Neuronal stem cell (in vitro differentiated cells): ENCODE measurements around the gene RPL38.

Source experiments
- DNase-seq: peaks from one replicate; pipeline ENCODE4 v3.0.0-alpha.2; 2013; ENCODE audit warnings: low spot score
- H2AFZ ChIP-seq: one replicate; pipeline ENCODE4 v1.6.1; 2013; ENCODE audit warnings: mild to moderate bottlenecking, low read length, inconsistent platforms
- H2AK5ac ChIP-seq: 2 replicates; pipeline ENCODE4 v1.6.1; 2013; ENCODE audit warnings: low read depth, mild to moderate bottlenecking, inconsistent platforms, low read length, moderate library complexity, mixed read lengths
- H2BK120ac ChIP-seq: 2 replicates; pipeline ENCODE4 v1.6.1; 2013; ENCODE audit warnings: low read depth, mild to moderate bottlenecking, inconsistent platforms, low read length, moderate library complexity, mixed read lengths
- H2BK12ac ChIP-seq: one replicate; pipeline ENCODE4 v1.6.1; 2013; ENCODE audit warnings: low read length, inconsistent platforms
- H2BK15ac ChIP-seq: 2 replicates; pipeline ENCODE4 v1.6.1; 2013; ENCODE audit warnings: mild to moderate bottlenecking, low read length, inconsistent platforms, mixed read lengths
- H2BK5ac ChIP-seq: one replicate; pipeline ENCODE4 v1.6.1; 2013; ENCODE audit warnings: inconsistent platforms, mild to moderate bottlenecking, low read length, moderate library complexity
- H3K14ac ChIP-seq: one replicate; pipeline ENCODE4 v1.6.1; 2013; ENCODE audit warnings: low read length, inconsistent platforms
- H3K18ac ChIP-seq: 2 replicates; pipeline ENCODE4 v1.6.1; 2013; ENCODE audit warnings: low read length, inconsistent platforms
- H3K23ac ChIP-seq: 2 replicates; pipeline ENCODE4 v1.6.1; 2013; ENCODE audit warnings: low read depth, mild to moderate bottlenecking, mixed read lengths, low read length, inconsistent platforms; ENCODE audit not compliant: poor library complexity
- H3K27ac ChIP-seq: replicated peaks from 3 replicates; pipeline ENCODE4 v1.5.1; 2013; ENCODE audit warnings: low read length, inconsistent platforms
- H3K27me3 ChIP-seq, 3 experiments: 2 replicates each; pipeline ENCODE4 v1.6.1; 2013; ENCODE audit warnings: low read length in 3 of 3, mild to moderate bottlenecking in 2 of 3, inconsistent platforms in 1 of 3, low read depth in 1 of 3, mixed read lengths in 1 of 3, moderate library complexity in 1 of 3; ENCODE audit not compliant: control insufficient read depth in 3 of 3, insufficient read depth in 3 of 3
- H3K36me3 ChIP-seq, 2 donors: replicated peaks in 1 of 2; 2 replicates each; pipeline ENCODE4 v1.6.1; 2013; ENCODE audit warnings: low read length in 2 of 2; ENCODE audit not compliant: control insufficient read depth in 2 of 2, insufficient read depth in 2 of 2
- H3K4ac ChIP-seq: 2 replicates; pipeline ENCODE4 v1.6.1; 2013; ENCODE audit warnings: inconsistent platforms, mild to moderate bottlenecking, low read length, moderate library complexity
- H3K4me1 ChIP-seq, 2 donors: 1 replicate in 1 of 2; 2 replicates in 1 of 2; pipeline ENCODE4 v1.6.1; 2013; ENCODE audit warnings: low read length in 2 of 2, low read depth in 1 of 2; ENCODE audit not compliant: control insufficient read depth in 2 of 2, insufficient read depth in 1 of 2
- H3K4me2 ChIP-seq: one replicate; pipeline ENCODE4 v1.6.1; 2013; ENCODE audit warnings: mild to moderate bottlenecking, low read length, inconsistent platforms; ENCODE audit not compliant: insufficient read depth, poor library complexity, severe bottlenecking
- H3K4me3 ChIP-seq, 2 donors: 2 replicates each; pipeline ENCODE4 v1.5.1; 2013; ENCODE audit warnings: low read length in 2 of 2, mild to moderate bottlenecking in 2 of 2, inconsistent platforms in 1 of 2, moderate library complexity in 1 of 2
- H3K79me1 ChIP-seq: one replicate; pipeline ENCODE4 v1.6.1; 2013; ENCODE audit warnings: low read depth, mild to moderate bottlenecking, inconsistent platforms, low read length, moderate library complexity
- H3K9ac ChIP-seq: one replicate; pipeline ENCODE4 v1.6.1; 2013; ENCODE audit warnings: mild to moderate bottlenecking, low read depth, low read length, inconsistent platforms; ENCODE audit not compliant: poor library complexity
- H3K9me3 ChIP-seq, 2 donors: replicated peaks in 1 of 2; 2 replicates each; pipeline versions ENCODE3 to v1.6.1; 2013; ENCODE audit warnings: low read length in 2 of 2, mild to moderate bottlenecking in 2 of 2, inconsistent platforms in 1 of 2, low read depth in 1 of 2, mixed read lengths in 1 of 2, moderate library complexity in 1 of 2; ENCODE audit not compliant: control insufficient read depth in 2 of 2, insufficient read depth in 1 of 2
- H4K8ac ChIP-seq: one replicate; pipeline ENCODE4 v1.6.1; 2013; ENCODE audit warnings: low read depth, mild to moderate bottlenecking, inconsistent platforms, low read length, moderate library complexity
- H4K91ac ChIP-seq: one replicate; pipeline ENCODE4 v1.6.1; 2013; ENCODE audit warnings: low read length, low read depth, mild to moderate bottlenecking, inconsistent platforms; ENCODE audit not compliant: poor library complexity
- WGBS, 2 donors: extraction: QIAGEN DNeasy Blood & Tissue Kit; methylation state at CpG; one replicate each; pipeline ENCODE4 v1.1.7; 2013; ENCODE audit warnings: missing lambda C conversion rate in 2 of 2, mixed read lengths in 1 of 2; ENCODE audit not compliant: insufficient read length in 2 of 2, insufficient replicate concordance in 1 of 2; ENCODE audit errors: extremely low coverage in 2 of 2; 5-methylcytosine and 5-hydroxymethylcytosine counted together

The RPL38 gene

GRCh38 chr17:74214484-74215341 lies 11.2 kb downstream of the RPL38 start:
- H3K14ac ChIP-seq: peak overlapping the region; percentile 3
- peaks cover 3% of the 10 kb centered on the region for H3K79me1 ChIP-seq
- H3K9me3 ChIP-seq: no peaks in the 10 kb centered on the region
- no peak for DNase-seq
- peaks cover 4 to 15% of the 10 kb centered on the region in 2 donors for H3K36me3 ChIP-seq
- peak overlapping the region; percentile 8 for H2BK15ac ChIP-seq
- peaks cover 18 to 47% of the 10 kb centered on the region in 2 donors for H3K4me1 ChIP-seq
- peaks cover 0 to 31% (median 6%) of the 10 kb centered on the region in 3 experiments for H3K27me3 ChIP-seq
- H2AK5ac ChIP-seq: peak overlapping the region; percentile 60
- H3K4me2 ChIP-seq: no peak overlapping the region
- no peak overlapping the region for H2BK120ac ChIP-seq
- no peak overlapping the region for H4K8ac ChIP-seq
- H3K27ac ChIP-seq: no peak overlapping the region
- no peak overlapping the region for H3K9ac ChIP-seq
- peak overlapping the region; percentile 45 for H3K23ac ChIP-seq
- peak overlapping the region; percentile 31 for H2BK12ac ChIP-seq
- peak overlapping the region in 1 of 2 donors; percentile 84 for H3K4me3 ChIP-seq
- H3K18ac ChIP-seq: peak overlapping the region; percentile 46
- no peak overlapping the region for H3K4ac ChIP-seq
- no peak overlapping the region for H4K91ac ChIP-seq
- no peak overlapping the region for H2BK5ac ChIP-seq
- no CpG with 5 or more reads among the region's 16 CpGs for WGBS, 2 donors
- no peak overlapping the region for H2AFZ ChIP-seq

GRCh38 chr17:74215342-74215727 lies 11.9 kb downstream of the RPL38 start:
- no peak overlapping the region for H3K4me3 ChIP-seq
- DNase-seq: no peak
- no peak overlapping the region for H2BK5ac ChIP-seq
- H3K36me3 ChIP-seq: peaks cover 0 to 9% of the 10 kb centered on the region in 2 donors
- no peak overlapping the region for H3K14ac ChIP-seq
- no peak overlapping the region for H4K8ac ChIP-seq
- H3K27ac ChIP-seq: no peak overlapping the region
- WGBS, 2 donors: no CpG with 5 or more reads among the region's 6 CpGs
- peaks cover 0 to 31% (median 6%) of the 10 kb centered on the region in 3 experiments for H3K27me3 ChIP-seq
- no peak overlapping the region for H3K4ac ChIP-seq
- H3K18ac ChIP-seq: no peak overlapping the region
- H4K91ac ChIP-seq: no peak overlapping the region
- no peak overlapping the region for H3K23ac ChIP-seq
- H2AK5ac ChIP-seq: peak overlapping the region; percentile 30
- no peak overlapping the region for H2BK120ac ChIP-seq
- H3K9ac ChIP-seq: no peak overlapping the region
- H3K4me1 ChIP-seq: peaks cover 17 to 40% of the 10 kb centered on the region in 2 donors
- no peak overlapping the region for H3K4me2 ChIP-seq
- no peaks in the 10 kb centered on the region for H3K9me3 ChIP-seq
- H2AFZ ChIP-seq: no peak overlapping the region
- peaks cover 3% of the 10 kb centered on the region for H3K79me1 ChIP-seq
- H2BK12ac ChIP-seq: no peak overlapping the region
- no peak overlapping the region for H2BK15ac ChIP-seq

GRCh38 chr17:74216505-74216904 lies 13.0 kb downstream of the RPL38 start:
- no peak overlapping the region for H3K4me2 ChIP-seq
- H2BK5ac ChIP-seq: no peak overlapping the region
- H2AK5ac ChIP-seq: no peak overlapping the region
- no peaks in the 10 kb centered on the region for H3K79me1 ChIP-seq
- H3K27me3 ChIP-seq: peaks cover 0 to 31% (median 6%) of the 10 kb centered on the region in 3 experiments
- no peak overlapping the region for H3K23ac ChIP-seq
- no peak for DNase-seq
- H3K9me3 ChIP-seq: no peaks in the 10 kb centered on the region
- no peak overlapping the region for H3K4me3 ChIP-seq
- WGBS, 2 donors: no CpG with 5 or more reads among the region's 5 CpGs
- peaks cover 7 to 29% of the 10 kb centered on the region in 2 donors for H3K4me1 ChIP-seq
- H3K4ac ChIP-seq: no peak overlapping the region
- H3K36me3 ChIP-seq: peaks cover 0 to 9% of the 10 kb centered on the region in 2 donors
- H2BK12ac ChIP-seq: no peak overlapping the region
- no peak overlapping the region for H4K91ac ChIP-seq
- H4K8ac ChIP-seq: no peak overlapping the region
- no peak overlapping the region for H2AFZ ChIP-seq
- H3K14ac ChIP-seq: no peak overlapping the region
- H2BK120ac ChIP-seq: no peak overlapping the region
- H3K9ac ChIP-seq: no peak overlapping the region
- peak overlapping the region; percentile 11 for H3K18ac ChIP-seq
- H3K27ac ChIP-seq: no peak overlapping the region
- no peak overlapping the region for H2BK15ac ChIP-seq

GRCh38 chr17:74217037-74217730 lies 13.7 kb downstream of the RPL38 start:
- H3K9ac ChIP-seq: no peak overlapping the region
- H3K4me3 ChIP-seq: no peak overlapping the region
- no peaks in the 10 kb centered on the region for H3K9me3 ChIP-seq
- no peak overlapping the region for H3K27ac ChIP-seq
- no peak overlapping the region for H2BK15ac ChIP-seq
- no peak overlapping the region for H3K4ac ChIP-seq
- WGBS, 2 donors: no CpG with 5 or more reads among the region's 13 CpGs
- H2AFZ ChIP-seq: no peak overlapping the region
- H3K4me1 ChIP-seq: peaks cover 7 to 22% of the 10 kb centered on the region in 2 donors
- no peaks in the 10 kb centered on the region for H3K79me1 ChIP-seq
- no peak overlapping the region for H3K18ac ChIP-seq
- H3K27me3 ChIP-seq: peaks cover 0 to 29% (median 6%) of the 10 kb centered on the region in 3 experiments
- H2BK12ac ChIP-seq: no peak overlapping the region
- H2BK120ac ChIP-seq: no peak overlapping the region
- no peak for DNase-seq
- H3K23ac ChIP-seq: no peak overlapping the region
- no peak overlapping the region for H4K8ac ChIP-seq
- H2AK5ac ChIP-seq: peak overlapping the region; percentile 11
- H3K14ac ChIP-seq: no peak overlapping the region
- no peak overlapping the region for H2BK5ac ChIP-seq
- H3K36me3 ChIP-seq: peaks cover 0 to 13% of the 10 kb centered on the region in 2 donors
- no peak overlapping the region for H4K91ac ChIP-seq
- H3K4me2 ChIP-seq: no peak overlapping the region
